Measurements from ENCODE around the gene ATXN1.

Gene ATXN1

DNA sequence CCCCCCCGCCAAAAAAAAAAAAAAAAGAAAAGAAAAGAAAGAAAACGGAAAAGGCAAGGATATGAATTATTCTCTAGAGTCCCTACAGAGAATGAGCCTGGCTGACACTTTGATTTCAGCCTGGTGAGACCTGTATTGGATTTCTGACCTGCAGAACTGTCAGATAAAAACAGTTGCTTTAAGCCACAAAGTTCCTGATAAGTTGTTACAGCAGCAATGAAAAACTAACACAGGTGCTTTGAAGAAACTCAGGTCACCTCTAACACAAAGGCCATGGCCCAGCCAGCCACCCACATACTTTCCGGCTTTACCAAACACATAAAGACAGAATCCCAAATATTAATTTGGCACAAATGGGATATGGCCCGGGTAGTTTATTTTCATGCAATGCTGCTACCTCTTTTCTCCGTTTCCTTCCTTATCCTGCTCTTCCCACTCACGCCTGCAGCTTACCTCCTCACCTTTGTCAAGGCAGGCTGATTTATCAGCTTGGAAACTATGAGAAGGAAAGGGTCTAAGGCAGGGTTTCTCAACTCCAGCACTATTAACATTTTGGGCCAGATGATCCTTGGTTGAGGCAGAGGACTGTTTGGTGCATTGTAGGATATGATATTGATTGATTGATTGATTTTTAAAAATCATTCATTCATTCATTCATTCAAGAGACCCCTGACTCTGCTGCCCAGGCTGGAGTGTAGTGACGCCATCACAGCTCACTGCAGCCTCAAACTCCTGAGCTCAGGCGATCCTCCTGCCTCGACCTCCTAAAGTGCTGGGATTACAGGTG is 88.1 kb downstream of the ATXN1 start:
- DNase-seq (ENCODE audit: low read depth) = no peak

DNA sequence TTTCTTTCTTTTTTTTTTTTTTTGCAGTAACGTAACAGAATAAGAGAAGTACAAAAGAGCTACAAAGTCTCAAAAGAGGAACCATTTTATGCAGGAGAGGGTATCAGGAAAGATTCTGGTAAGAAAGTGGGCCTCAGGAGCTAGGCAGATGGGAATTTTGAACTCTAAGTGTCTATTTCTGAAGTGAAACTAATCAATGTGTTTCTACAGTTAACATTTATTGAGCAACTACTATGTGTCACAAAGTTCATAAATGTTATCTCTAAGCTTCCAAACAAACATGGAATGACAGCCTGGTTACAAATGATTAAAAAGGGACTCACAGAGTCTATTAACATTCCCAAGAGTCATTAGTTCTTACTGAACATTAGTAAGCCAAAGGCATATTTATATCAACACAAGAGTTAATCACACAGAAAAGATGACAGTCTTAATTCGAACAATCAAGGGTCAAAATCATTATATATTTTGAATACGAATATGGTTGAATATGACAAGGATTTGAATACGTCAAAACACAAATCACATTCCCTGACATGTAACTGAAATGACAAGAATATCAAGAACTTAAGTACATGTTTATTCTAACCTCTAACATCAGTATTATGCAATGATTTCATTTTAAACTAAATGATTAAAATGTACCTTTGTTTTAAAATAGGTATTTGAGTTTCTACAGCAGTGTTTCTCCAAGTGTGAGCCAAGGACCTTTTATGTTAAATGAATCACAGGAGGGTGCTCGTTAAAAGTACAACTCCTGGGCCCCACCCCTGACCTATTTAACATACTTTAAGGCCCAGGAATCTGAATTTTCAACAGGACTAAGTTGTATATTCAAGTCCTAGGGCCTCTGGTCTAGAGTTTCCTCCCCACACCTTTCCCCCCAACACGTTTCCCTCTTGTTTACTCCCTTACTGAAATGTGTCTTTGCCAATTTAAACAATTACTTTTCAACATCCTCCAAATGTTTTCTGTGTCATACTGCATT is 89.7 kb downstream of the ATXN1 start:
- no peak for DNase-seq (ENCODE audit: low read depth)

DNA sequence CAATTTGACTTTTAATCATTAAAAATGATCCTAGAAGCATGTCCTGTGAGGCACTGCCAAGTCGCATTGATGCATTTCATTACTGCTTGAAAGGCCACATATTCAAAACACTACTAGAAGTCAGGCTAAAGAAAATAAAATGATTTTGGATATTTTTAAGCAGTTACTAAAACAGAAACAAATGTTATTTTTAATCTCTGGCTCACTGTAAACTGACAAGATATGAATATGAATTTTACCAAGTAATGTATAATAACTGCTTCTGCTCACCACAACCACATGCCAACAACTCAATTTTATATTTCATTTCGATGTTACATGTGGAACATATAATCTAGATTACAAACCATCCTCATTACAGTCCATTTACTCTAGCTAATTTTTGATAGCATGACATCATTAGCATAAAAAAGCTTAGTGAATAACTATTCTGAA is 90.6 kb downstream of the ATXN1 start:
- no peak for DNase-seq (ENCODE audit: low read depth)

DNA sequence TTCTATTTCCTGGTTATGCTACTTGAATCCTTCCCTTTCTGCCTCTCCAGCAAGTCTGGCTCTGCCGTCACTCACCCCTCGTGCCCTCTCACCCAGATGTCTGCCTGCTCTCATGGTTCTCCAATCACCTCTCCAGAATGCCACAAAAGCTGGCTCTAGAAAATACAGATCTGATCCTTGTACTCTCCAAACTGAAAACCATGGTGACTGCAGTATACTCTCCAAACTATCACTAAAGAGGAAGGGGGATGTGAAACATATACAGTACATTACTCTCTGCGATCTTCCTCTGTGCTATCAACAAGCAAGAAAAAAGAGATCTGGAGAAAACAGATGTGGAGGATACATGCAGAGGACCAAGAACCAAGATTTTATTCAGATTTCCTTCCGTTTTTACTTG is 91.1 kb downstream of the ATXN1 start:
- no peak for DNase-seq (ENCODE audit: low read depth)

DNA sequence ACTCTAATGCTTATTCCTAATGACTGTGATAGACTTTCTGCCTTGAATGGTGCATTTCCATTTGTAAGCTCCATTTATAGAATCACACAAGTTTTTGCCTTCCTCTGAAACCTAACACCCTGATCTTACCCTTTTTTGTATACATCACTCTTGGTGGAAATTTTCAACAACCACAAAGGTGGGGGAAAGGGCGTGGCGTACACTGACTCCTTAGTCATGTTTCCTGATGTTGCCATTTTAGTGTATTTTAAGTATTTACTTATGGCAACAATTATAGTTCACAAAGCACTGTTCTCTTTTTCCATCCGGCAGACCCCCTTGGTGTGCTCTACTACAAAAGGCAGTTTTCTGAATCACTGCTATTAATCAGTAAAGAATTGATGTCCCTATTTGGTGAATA is 92.0 kb downstream of the ATXN1 start:
- DNase-seq (ENCODE audit: low read depth) = no peak

DNA sequence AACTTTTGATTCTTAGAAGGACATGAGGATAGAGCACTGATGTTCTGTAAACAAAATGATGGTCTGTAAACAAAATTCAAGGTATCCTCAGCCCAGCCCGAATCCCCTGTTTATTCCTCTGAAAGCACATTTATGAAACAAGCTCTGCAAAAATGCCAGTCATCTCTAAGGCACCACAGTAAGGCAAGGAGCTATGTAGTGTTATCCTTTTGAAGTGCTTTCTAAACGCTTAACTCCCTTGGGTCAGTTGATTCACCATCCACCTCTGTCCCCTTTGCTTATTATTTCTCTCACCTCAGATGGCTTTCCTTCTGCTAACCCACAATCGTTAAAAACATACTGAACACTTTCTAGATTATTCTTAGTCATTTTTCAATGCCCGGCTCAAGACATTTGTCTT is 93.8 kb downstream of the ATXN1 start:
- DNase-seq (ENCODE audit: low read depth) = no peak

DNA sequence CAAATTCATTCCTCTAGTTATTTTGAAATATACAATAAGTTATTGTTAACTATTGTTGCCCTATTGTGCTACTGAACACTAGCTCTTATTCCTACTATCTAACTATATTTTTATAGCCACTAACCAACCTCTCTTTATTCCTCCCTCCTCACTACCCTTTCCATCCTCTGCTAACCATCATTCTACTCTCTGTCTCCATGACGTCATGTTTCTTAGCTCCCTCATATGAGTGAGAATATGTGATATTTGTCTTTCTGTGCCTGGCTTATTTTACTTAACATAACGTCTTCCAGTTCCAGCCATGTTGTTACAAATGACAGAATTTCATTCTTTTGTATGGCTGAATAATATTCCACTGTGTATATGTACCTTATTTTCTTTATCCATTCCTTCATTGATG is 95.3 kb downstream of the ATXN1 start:
- no peak for DNase-seq (ENCODE audit: low read depth)

DNA sequence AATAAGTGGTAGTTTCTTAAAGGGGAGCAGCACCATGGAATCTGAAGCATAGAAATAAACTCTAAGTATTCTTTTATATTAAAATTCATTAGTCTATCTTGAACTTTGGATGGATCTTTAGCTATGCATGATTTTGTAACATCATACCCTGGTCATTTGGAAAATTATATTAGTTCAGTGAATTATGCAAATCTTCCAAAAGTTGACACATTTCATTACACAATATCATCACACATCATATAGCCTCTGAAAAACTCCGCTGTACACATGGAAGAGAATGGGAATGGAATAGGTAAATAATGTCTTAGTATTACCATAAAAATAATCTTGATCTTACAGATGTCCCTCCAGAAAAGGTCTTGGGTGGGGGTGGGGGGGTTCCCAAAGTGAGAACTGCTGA is 96.1 kb downstream of the ATXN1 start:
- no peak for DNase-seq (ENCODE audit: low read depth)

DNA sequence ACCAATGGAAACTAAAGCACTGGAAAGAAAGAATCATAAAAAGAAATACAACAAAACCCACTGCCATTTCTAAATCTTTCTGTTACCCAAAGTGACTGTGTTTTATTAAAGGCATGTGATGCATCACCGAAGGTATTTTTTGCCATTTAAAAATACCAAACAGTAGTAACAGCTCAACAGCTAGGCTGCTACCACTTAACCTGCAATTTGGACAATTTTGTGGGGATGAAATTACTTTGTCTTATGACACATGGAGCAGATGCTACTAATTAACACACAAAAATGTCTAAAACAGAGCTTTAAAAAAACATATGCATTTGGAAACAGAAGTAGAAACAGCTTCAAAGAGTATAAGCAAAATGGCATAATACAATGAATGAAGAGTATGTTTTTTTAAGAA is 97.4 kb downstream of the ATXN1 start:
- DNase-seq (ENCODE audit: low read depth) = no peak

DNA sequence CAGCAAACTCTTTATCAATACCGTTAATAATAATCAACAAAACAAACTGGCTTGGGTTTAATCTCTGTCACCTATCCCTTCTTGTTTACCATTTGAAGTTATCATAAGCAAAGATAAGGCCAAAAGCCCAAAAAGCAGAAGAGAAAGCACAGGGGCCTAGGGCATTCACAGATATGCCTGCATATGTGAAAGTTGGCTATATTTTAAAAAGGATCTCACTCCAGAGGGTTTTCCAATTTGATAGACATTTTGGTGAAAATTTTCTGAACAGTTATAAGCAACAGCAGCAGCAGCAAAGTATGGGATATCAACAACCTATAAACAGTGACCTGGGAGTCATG is 101.1 kb downstream of the ATXN1 start:
- no peak for DNase-seq (ENCODE audit: low read depth)

DNA sequence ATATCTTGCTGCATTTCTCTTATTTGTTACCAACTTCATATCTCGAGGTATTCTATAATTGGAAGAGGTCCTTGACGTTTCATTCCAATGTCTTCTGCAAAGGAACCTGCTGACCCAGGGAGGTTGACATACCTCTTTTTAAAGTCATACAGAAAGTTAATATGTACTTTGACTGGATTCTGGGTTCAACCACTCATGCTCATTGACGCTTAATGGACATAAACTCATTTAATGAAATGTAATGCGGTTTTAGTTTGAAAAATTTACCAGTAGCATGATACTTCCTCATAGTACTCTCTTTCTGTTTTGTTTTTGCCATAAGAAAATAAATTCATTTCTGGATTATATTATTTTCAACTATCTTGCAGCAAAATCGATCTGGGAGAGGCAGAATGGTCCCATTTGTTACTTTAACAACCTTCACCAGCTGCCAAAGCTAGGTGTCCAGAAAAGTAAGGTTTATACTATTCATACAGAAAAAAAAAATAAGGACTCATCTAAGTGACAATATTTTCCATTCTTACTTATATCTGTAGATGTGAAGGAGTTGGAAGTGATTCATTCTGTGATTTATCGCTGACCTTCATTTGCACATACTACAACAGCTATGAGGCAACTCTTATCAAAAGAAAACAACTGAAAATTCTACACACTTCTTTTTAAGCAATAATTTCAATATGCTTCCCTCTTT is 101.6 kb downstream of the ATXN1 start:
- no peak for DNase-seq (ENCODE audit: low read depth)

DNA sequence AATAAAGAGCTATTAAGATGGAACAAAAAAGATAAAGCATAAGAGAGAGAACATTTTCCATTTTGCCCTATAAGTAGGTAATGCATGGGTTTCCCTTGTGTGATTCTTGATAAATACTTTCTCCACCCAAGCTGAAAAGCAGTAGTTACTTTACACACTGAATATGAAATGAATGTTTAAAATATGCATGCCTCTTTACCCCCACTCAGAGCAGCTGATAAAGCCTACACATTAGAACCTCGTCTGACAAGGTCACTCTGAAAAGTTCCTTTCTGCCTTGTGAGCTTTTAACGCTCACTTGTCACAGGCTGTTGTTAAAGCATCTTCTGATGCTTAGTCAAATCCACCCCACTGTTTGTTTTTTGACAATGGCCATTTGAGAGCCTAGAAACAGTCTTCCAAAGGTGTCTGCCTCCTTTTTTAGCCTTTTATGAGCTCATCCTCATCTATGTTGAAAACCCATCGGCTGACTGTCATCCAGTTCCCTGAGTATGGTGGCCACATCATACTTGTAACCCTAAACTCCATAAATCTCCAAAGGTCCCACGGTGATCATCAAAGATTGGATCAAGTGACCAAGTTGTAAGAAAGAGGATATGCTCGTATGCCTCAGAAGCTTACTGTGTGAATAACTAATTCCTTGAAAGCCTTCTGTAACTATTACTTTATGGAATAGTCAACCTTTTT is 102.8 kb downstream of the ATXN1 start:
- DNase-seq (ENCODE audit: low read depth) = no peak

DNA sequence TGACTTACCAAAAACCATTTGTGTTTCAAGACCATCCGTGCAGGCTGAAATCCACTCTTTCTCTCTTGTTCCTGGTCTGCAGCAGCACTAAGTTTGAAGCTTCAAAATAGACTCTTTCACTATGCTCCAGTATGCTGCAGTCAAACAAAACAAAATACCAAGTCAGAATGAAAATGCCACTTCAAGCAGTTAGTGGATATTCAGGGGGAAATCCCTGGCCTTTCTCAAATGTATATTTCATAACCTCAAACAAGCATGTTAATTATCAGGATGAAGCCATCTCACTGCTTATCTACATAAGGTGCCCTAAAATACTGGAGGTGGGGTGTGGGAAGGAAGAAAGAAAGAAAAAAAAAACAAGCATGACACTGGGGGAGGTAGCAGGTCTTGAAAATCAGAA is 103.5 kb downstream of the ATXN1 start:
- no peak for DNase-seq (ENCODE audit: low read depth)

DNA sequence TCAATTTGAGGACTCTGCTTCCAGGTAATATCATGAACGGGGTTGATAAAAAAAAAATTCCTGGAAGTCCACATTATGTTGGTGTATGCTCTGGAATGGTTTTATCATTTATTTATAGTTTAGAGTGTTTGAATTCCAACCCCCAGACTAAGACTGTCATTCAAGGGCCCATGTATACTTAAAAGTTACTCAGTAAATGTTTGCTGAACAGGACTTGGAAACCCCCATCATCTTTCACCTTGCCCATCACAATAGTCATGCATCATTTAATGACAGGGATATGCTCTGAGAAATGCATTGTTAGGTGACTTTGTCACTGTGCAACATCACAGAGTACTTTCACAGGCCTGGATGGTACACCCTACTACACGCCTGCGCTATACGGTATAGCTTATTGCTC is 104.8 kb downstream of the ATXN1 start:
- no peak for DNase-seq (ENCODE audit: low read depth)

DNA sequence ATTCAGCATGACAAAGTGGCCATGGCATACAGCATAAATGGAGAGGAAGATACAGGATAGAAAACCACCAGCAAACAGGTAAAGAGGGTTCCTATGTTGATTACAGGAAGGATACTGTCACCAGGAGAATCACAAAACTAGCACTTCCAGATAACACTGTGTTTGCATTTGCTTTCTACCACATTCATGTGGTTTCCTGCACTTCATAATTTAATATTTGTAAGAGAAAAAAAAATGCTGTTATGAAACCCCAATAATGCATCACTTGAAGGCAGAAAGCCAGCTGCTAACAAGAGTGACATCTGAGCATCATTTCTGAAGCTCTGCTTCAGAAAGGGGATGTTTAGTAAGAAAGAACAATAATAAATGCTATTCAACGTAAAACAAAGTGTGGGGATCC is 106.6 kb downstream of the ATXN1 start:
- DNase-seq (ENCODE audit: low read depth) = no peak

DNA sequence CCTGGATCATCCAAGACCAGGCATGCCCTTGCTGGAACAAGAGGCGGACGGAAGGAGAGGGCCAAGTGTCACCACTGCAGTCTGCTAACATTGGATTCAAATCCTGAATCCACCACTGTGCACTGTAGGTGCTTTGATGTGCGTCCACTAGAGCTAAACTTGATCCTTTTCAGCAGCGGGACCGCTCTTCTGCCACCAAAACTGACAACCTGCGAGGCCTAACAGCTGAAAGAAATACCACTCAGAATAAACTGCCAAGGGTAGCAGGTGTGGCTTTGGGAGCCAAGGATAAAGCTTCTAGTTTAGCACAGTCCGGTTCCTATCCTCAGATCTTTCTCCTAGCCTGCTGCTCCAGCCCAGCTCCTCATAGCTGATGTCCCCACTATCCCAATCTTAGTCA is 108.0 kb downstream of the ATXN1 start:
- DNase-seq (ENCODE audit: low read depth) = no peak

DNA sequence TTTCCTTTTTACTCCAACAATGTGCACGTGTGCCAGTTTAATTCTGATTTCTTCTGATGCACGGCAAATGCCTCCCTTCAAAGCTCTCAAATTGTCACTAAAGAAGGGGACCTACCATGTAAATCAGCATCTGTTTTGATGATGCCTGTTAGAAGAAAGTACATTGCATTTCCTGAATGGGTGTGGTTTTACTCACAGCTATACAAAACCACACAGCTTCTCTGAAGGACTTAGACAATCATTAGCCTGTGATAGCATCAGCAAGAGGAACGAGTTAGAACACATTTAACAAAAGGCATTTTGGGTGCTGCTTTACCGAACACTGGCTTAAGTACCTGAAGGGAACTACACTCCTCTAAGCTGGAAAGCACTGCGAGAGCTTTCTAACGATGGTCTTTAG is 109.4 kb downstream of the ATXN1 start:
- DNase-seq (ENCODE audit: low read depth) = no peak

DNA sequence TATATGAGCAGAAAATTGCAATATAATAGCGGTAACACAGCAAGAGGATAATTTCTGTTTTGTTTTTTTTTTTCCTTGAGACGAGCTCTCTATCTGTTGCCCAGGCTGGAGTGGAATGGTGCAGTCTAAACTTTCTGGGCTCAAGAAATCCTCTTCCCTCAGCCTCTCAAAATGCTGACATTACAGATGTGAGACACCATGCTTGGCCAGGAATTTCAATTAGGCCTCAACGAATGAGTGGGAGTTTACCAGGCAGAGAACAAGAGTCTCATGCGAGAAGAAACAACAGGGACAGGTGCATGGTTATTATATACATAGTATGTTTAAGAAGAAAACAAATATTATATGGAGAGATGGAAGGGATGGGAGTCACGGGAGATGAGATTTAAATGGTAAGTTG is 111.4 kb downstream of the ATXN1 start:
- DNase-seq (ENCODE audit: low read depth) = no peak

DNA sequence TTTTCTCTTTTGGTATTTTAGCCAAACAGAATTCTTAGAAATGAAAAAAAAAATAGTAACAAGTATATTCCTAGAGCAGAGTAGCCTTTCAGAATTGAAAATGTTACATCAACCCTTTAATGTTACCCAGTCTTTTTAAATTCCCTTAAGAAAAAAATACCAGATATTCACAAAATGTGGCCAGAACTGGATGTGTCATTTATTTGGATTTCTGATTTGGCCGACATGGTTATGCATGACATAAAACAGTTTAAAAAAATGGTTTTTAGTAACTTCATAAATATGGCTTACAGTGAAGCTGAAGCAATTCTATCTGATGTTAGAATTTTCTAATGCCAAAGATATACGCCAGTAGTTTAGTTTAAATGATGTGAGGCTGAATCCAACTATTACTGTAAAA is 112.0 kb downstream of the ATXN1 start:
- no peak for DNase-seq (ENCODE audit: low read depth)

DNA sequence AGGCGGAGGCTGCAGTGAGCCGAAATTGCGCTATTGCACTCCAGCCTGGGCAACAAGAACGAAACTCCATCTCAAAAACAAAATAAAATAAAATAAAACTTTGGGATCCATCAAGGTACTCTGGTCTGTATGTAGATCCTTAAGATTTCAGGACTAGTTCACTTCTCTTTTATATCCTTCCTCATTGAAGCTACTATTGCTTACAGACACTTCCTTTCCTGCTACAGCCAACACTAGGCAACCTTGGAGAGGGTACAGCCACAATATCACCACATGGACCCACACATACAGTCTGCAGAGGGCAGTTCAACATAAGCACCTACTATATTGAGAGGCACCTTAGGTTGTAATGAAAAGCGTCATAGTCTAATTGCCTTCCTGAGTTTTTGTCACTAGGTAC is 113.3 kb downstream of the ATXN1 start:
- DNase-seq (ENCODE audit: low read depth) = no peak

DNA sequence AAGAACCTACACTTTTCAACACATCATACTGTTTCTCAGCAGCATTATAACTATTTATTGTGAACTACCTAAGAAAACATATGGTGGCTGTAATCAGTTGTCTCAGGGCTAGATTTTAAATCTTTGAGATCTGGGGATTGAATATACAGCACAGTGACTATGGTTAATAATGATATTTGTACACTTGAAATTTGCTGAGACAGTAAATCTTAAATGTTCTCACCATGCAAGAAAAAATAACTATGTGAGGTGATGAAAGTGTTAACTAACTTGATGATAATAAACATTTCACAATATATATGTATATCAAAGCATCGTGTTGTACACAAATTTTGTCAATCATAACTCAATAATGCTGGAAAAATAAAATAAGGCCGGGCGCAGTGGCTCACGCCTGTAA is 113.8 kb downstream of the ATXN1 start:
- DNase-seq (ENCODE audit: low read depth) = no peak

DNA sequence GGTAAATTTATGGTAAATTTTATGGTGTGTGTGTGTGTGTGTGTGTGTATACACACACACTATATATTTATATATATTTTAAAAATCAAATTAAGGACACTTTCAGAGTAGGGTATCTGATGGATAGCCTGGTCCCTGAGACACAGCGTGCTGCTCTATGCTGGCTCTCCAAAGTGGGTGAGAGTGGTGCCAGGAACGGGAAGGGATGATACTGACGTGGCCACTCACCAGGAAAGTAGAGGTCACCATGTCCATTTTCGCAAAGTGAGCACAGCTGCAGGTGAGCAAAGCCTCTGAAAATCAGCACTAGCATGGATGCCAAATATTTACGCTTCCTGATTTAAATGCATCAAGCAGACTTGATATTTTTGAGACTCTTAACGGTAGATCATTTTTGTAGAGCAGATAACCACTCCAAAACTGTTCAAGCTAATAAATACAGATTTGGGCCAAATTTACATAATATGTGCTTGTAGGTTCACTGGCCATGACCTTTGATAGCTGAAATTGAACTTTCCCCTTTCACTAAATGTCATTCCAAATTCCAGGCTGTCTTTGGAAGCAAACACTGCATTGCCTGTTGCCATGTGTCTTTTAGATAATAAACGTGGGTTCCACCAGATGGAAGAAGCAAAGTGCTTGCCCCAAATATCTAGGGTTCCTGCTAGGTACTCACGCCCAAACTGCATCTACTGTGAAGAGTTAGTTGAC is 116.6 kb downstream of the ATXN1 start:
- no peak for DNase-seq (ENCODE audit: low read depth)
